ENCODE data around the gene GRID1. TPM values are rescaled to one million over a fixed set of nuclear protein-coding genes. Genes with fewer than 3 reads are reported as not detected.

GRID1 gene
- total RNA-seq, 1 experiment from 2014 or later: not detected

DNA sequence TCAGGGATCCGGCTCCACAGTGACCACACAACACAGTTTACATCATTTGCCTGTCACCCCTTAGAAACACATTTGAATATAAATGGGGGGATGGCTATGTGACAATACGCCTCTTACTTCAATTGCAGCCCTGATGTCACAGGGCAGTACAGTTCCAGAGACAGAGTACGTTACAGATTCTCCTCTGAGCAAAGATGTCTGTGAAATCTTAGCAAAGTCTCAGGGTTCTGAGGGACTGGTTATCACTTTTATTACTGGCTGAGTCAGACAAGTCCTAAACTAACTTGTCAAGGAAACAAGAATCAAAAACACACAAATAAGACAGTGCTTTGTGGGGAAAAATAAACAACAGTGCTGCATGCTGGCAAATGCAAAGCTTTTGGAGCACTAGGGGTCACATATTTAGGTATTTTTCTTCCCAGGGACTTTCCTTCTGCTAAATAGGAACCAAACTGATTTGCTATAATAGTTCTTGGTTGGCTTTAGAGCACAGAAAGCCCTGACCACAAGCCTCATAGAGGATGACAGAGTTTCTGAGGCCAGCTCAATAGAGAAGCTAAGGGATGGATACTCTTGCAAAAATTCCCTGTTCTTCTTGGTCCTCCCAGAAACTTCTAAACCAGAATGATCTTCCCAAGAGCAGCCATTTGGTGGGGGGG lies 501.6 kb downstream of the GRID1 start:
- ATAC-seq (no peak), DNase-seq (no peak)
- Histone ChIP-seq H3K27me3 (ENCODE audit: low read length) (no peaks in the 10 kb centered on the region), H3K4me2 (ENCODE audit: low read length) (no peak overlapping the region), H3F3A (ENCODE audit: low read length, unreplicated experiment) (no peaks in the 10 kb centered on the region), H4K20me1 (ENCODE audit: low read length) (no peaks in the 10 kb centered on the region), H3K27ac (ENCODE audit: low read length) (no peak overlapping the region), H3K9ac (ENCODE audit: low read length) (no peak overlapping the region), H3K4me3 (ENCODE audit: low read length) (no peak overlapping the region), H3K4me1 (ENCODE audit: insufficient read depth, low read length) (no peaks in the 10 kb centered on the region), H3K9me3 (ENCODE audit: low read length) (no peaks in the 10 kb centered on the region), H2AFZ (ENCODE audit: low read length) (no peak overlapping the region), H3K9me2 (replicated peaks; ENCODE audit: low read length) (no peaks in the 10 kb centered on the region), H3K79me2 (ENCODE audit: low read length) (no peaks in the 10 kb centered on the region), H3K36me3 (ENCODE audit: low read depth, low read length) (no peaks in the 10 kb centered on the region)
- POLR2A ChIA-PET (ENCODE audit: unreplicated experiment): no interaction called here
- no TSS peak for BruUV-seq (replicated peaks)
- intact Hi-C loops (cut with micrococcal nuclease): no loop called here
- TF ChIP-seq, protein P1, sequence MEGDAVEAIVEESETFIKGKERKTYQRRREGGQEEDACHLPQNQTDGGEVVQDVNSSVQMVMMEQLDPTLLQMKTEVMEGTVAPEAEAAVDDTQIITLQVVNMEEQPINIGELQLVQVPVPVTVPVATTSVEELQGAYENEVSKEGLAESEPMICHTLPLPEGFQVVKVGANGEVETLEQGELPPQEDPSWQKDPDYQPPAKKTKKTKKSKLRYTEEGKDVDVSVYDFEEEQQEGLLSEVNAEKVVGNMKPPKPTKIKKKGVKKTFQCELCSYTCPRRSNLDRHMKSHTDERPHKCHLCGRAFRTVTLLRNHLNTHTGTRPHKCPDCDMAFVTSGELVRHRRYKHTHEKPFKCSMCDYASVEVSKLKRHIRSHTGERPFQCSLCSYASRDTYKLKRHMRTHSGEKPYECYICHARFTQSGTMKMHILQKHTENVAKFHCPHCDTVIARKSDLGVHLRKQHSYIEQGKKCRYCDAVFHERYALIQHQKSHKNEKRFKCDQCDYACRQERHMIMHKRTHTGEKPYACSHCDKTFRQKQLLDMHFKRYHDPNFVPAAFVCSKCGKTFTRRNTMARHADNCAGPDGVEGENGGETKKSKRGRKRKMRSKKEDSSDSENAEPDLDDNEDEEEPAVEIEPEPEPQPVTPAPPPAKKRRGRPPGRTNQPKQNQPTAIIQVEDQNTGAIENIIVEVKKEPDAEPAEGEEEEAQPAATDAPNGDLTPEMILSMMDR (conservative IDR thresholded peaks at IDR 0.05; ENCODE audit: low read depth, low read length): no peak
- TF ChIP-seq EZH2phosphoT487 (IDR thresholded peaks at IDR 0.05; ENCODE audit: borderline replicate concordance, low read length) (no peak), EZH2 (IDR thresholded peaks at IDR 0.05; ENCODE audit: low read length, unreplicated experiment) (no peak)
- CTCF ChIA-PET: no interaction called here

DNA sequence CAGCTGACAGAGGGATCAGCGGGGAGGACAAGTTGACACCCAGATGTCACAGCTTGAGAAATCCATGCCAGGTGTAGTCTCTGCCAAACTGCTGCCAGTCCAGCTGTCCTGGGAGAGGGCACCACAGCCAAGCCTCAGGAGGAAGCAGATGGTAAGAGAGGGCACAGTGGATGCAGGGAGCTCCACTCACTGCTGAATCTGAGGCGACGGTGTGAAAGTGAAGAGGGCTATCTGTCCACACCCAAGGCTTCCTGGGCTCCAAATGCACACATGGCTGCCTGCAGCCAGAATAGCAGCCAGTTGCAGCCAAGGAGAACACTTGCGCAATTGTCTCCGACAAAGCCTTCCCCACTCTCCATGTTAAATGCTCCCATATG lies 502.4 kb downstream of the GRID1 start:
- Histone ChIP-seq H3K4me3 (ENCODE audit: low read length) (no peak overlapping the region), H3K9me3 (ENCODE audit: low read length) (no peaks in the 10 kb centered on the region), H3K79me2 (ENCODE audit: low read length) (no peaks in the 10 kb centered on the region), H3F3A (ENCODE audit: low read length, unreplicated experiment) (no peaks in the 10 kb centered on the region), H3K27ac (ENCODE audit: low read length) (no peak overlapping the region), H2AFZ (ENCODE audit: low read length) (no peak overlapping the region), H3K27me3 (ENCODE audit: low read length) (no peaks in the 10 kb centered on the region), H4K20me1 (ENCODE audit: low read length) (no peaks in the 10 kb centered on the region), H3K4me1 (ENCODE audit: insufficient read depth, low read length) (no peaks in the 10 kb centered on the region), H3K9ac (ENCODE audit: low read length) (no peak overlapping the region), H3K4me2 (ENCODE audit: low read length) (no peak overlapping the region), H3K36me3 (ENCODE audit: low read depth, low read length) (no peaks in the 10 kb centered on the region), H3K9me2 (replicated peaks; ENCODE audit: low read length) (no peaks in the 10 kb centered on the region)
- intact Hi-C loops (cut with micrococcal nuclease): no loop called here
- TF ChIP-seq, protein P1 (conservative IDR thresholded peaks at IDR 0.05; ENCODE audit: low read depth, low read length): no peak
- TF ChIP-seq EZH2 (IDR thresholded peaks at IDR 0.05; ENCODE audit: low read length, unreplicated experiment) (no peak), EZH2phosphoT487 (IDR thresholded peaks at IDR 0.05; ENCODE audit: borderline replicate concordance, low read length) (no peak)
- DNase-seq (no peak), ATAC-seq (no peak)
- ChIA-PET POLR2A (ENCODE audit: unreplicated experiment) (no interaction called here), CTCF (no interaction called here)
- BruUV-seq (replicated peaks): no TSS peak

DNA sequence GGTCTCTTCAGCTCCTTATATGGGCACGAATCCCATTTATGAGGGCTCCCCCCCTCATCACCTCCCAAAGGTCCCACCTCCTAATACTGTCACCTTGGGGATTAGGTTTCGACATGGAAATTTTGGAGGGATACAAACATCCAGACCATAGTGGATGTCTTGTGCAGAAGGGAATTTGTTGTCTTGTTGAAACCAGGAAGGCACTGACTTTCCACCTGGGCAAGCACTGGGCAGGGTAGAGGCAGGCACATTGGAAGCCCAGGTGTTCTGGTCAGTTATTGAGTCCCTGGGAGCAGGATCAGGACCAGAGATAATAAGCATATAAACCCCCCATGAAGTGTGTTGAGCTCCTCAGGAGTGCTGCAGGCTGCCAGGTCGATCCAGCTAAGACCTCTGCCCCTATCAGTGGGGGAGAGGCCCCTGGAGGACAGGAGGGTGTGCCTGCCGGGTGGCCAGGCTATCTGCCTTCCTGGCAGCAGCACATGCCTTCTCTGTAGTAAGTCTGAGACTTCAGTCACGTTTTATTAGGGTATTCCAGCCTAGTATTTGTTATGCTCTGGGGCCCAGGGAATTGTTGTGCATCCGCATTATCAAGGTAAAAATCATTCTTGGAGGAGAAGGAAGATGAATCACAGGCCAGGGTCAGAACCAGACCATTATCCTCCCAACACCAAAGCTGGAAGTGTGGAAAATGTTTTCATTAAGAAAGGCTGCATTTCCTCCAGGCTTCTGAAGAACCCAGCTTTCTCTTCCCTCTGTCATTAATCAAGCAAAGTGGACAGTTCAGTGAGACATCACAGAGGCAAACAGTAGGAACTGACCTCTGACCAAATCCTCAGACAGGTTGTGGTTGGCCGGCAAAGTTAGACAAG lies 503.1 kb downstream of the GRID1 start:
- TF ChIP-seq EZH2phosphoT487 (IDR thresholded peaks at IDR 0.05; ENCODE audit: borderline replicate concordance, low read length) (no peak), EZH2 (IDR thresholded peaks at IDR 0.05; ENCODE audit: low read length, unreplicated experiment) (no peak)
- TF ChIP-seq, protein P1 (conservative IDR thresholded peaks at IDR 0.05; ENCODE audit: low read depth, low read length): no peak
- no peaks in the 10 kb centered on the region for H3K9me2 ChIP-seq (replicated peaks; ENCODE audit: low read length)
- ChIA-PET CTCF (no interaction called here), POLR2A (ENCODE audit: unreplicated experiment) (no interaction called here)
- no peaks in the 10 kb centered on the region for H3K79me2 ChIP-seq (ENCODE audit: low read length)
- no peaks in the 10 kb centered on the region for H3K27me3 ChIP-seq (ENCODE audit: low read length)
- H4K20me1 ChIP-seq (ENCODE audit: low read length): no peaks in the 10 kb centered on the region
- H3K4me1 ChIP-seq (ENCODE audit: insufficient read depth, low read length): no peaks in the 10 kb centered on the region
- ATAC-seq: no peak
- H3K27ac ChIP-seq (ENCODE audit: low read length): no peak overlapping the region
- intact Hi-C loops (cut with micrococcal nuclease): no loop called here
- H3K4me2 ChIP-seq (ENCODE audit: low read length): no peak overlapping the region
- H3F3A ChIP-seq (ENCODE audit: low read length, unreplicated experiment): no peaks in the 10 kb centered on the region
- BruUV-seq (replicated peaks): no TSS peak
- no peak overlapping the region for H2AFZ ChIP-seq (ENCODE audit: low read length)
- H3K36me3 ChIP-seq (ENCODE audit: low read depth, low read length): no peaks in the 10 kb centered on the region
- H3K4me3 ChIP-seq (ENCODE audit: low read length): no peak overlapping the region
- H3K9ac ChIP-seq (ENCODE audit: low read length): no peak overlapping the region
- no peak for DNase-seq
- H3K9me3 ChIP-seq (ENCODE audit: low read length): no peaks in the 10 kb centered on the region

Data from PC-3 (cell line).